Mammary epithelial cell (primary cell): ENCODE results near the gene NLRP5.

Experiments
- EZH2 ChIP-seq: IDR thresholded peaks from 2 replicates; pipeline ENCODE4 v1.6.1; 2012; ENCODE audit warnings: low read length, inconsistent platforms, borderline replicate concordance
- TF ChIP-seq, protein P1 (sequence below), 2 donors: IDR thresholded peaks in 1 of 2; conservative IDR thresholded peaks in 1 of 2; 2 replicates each; pipeline ENCODE4 v1.5.1; 2011 to 2012; ENCODE audit warnings: inconsistent platforms in 2 of 2, low read length in 2 of 2, mild to moderate bottlenecking in 2 of 2, control low read depth in 1 of 2, low read depth in 1 of 2; ENCODE audit not compliant: insufficient read depth in 1 of 2; ENCODE audit errors: extremely low read depth in 1 of 2

DNA sequence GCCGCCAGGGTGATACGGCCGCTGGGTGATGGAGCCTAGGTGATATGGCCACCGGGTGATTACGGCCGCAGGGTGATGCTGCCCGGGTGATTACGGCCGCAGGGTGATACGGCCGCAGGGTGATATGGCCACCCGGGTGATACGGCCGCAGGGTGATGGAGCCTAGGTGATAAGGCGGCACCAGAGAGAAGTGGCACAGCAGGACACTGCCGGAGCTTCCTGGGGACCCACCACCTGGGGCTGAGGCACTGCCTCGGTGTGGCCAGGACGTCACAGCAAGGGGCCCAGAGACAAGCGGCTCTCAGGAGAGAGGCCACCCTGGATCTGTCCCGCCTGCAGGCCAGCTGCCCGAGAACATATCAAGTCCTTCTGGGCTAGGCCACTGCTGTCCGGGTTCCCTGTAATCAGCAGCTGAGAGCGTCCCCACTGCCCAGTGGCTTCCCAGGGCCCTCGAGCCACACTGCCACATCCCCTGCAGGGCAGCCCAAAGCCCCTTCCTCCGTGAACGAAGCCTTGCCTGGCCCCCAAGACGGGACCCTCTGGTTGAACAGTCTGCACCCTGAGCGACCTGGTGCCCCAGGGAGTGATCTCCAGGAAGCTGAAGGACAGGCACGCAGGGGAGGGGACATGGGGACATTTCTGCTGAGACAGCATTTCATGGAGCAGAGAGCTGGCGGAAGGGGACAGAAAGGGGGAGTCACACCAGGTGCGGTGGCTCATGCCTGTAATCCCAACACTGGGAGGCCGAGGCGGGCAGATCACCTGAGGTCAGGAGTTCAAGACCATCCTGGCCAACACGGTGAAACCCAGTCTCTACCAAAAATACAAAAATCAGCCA lies 112.4 kb downstream of the NLRP5 start:
- TF ChIP-seq, protein P1, sequence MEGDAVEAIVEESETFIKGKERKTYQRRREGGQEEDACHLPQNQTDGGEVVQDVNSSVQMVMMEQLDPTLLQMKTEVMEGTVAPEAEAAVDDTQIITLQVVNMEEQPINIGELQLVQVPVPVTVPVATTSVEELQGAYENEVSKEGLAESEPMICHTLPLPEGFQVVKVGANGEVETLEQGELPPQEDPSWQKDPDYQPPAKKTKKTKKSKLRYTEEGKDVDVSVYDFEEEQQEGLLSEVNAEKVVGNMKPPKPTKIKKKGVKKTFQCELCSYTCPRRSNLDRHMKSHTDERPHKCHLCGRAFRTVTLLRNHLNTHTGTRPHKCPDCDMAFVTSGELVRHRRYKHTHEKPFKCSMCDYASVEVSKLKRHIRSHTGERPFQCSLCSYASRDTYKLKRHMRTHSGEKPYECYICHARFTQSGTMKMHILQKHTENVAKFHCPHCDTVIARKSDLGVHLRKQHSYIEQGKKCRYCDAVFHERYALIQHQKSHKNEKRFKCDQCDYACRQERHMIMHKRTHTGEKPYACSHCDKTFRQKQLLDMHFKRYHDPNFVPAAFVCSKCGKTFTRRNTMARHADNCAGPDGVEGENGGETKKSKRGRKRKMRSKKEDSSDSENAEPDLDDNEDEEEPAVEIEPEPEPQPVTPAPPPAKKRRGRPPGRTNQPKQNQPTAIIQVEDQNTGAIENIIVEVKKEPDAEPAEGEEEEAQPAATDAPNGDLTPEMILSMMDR (conservative IDR thresholded peaks at IDR 0.05 in 1 of 2, IDR thresholded peaks at IDR 0.05 in 1 of 2; ENCODE audit: extremely low read depth in 1 of 2, insufficient read depth in 1 of 2, low read depth in 1 of 2, low read length in 2 of 2), result no peak
- no peak for TF ChIP-seq EZH2
